ENCODE data around the gene HSBP1. TPM values are rescaled to one million over a fixed set of nuclear protein-coding genes. Genes with fewer than 3 reads are reported as not detected.

The HSBP1 gene
- total and polyA plus RNA-seq, 3 donors from 2014 or later = 42.9 to 278 (median 43.7) TPM

- intact Hi-C loops (cut with DNase I; ENCODE audit: low total_unique reads) = no loop called here
- H3K4me1 ChIP-seq = no peaks in the 10 kb centered on the region
- H3K27ac ChIP-seq = no peak overlapping the region
- no peak overlapping the region for H3K4me3 ChIP-seq
- H3K27me3 ChIP-seq = no peaks in the 10 kb centered on the region
- 92 to 96% methylated on average over 8 of the region's 8 CpGs for WGBS, 2 donors
- H3K9me3 ChIP-seq = no peaks in the 10 kb centered on the region
- no peaks in the 10 kb centered on the region for H3K36me3 ChIP-seq (ENCODE audit: low read depth, missing control alignments)
- no peak for DNase-seq
- TF ChIP-seq POLR2A (IDR thresholded peaks at IDR 0.05) (no peak), CTCF (IDR thresholded peaks at IDR 0.05) (no peak)
Observed at GRCh38 chr16:83845263-83845662, 37.5 kb downstream of the HSBP1 start.

- no peak overlapping the region for H3K27ac ChIP-seq
- H3K36me3 ChIP-seq (ENCODE audit: low read depth, missing control alignments) = no peaks in the 10 kb centered on the region
- intact Hi-C loops (cut with DNase I; ENCODE audit: low total_unique reads) = no loop called here
- DNase-seq = no peak
- H3K4me3 ChIP-seq = no peak overlapping the region
- H3K9me3 ChIP-seq = no peaks in the 10 kb centered on the region
- TF ChIP-seq POLR2A (IDR thresholded peaks at IDR 0.05) (no peak), CTCF (IDR thresholded peaks at IDR 0.05) (no peak)
- 67 to 71% methylated on average over 14 of the region's 14 CpGs for WGBS, 2 donors
- no peaks in the 10 kb centered on the region for H3K4me1 ChIP-seq
- H3K27me3 ChIP-seq = no peaks in the 10 kb centered on the region
Observed at GRCh38 chr16:83847371-83848225, 39.8 kb downstream of the HSBP1 start.

- TF ChIP-seq CTCF (IDR thresholded peaks at IDR 0.05) (no peak), POLR2A (IDR thresholded peaks at IDR 0.05) (no peak)
- intact Hi-C loops (cut with DNase I; ENCODE audit: low total_unique reads) = no loop called here
- no peak for DNase-seq
Observed at GRCh38 chr16:83849421-83849820, 41.6 kb downstream of the HSBP1 start.

GRCh38 chr16:83850947-83851346 is 43.2 kb downstream of the HSBP1 start:
- DNase-seq = no peak
- TF ChIP-seq POLR2A (IDR thresholded peaks at IDR 0.05) = no peak
- TF ChIP-seq CTCF (IDR thresholded peaks at IDR 0.05) = no peak
- H3K27ac ChIP-seq = no peak overlapping the region
- H3K4me1 ChIP-seq = no peaks in the 10 kb centered on the region
- no peak overlapping the region for H3K4me3 ChIP-seq
- H3K27me3 ChIP-seq = no peaks in the 10 kb centered on the region
- intact Hi-C loops (cut with DNase I; ENCODE audit: low total_unique reads) = no loop called here
- H3K9me3 ChIP-seq = no peaks in the 10 kb centered on the region
- H3K36me3 ChIP-seq (ENCODE audit: low read depth, missing control alignments) = no peaks in the 10 kb centered on the region
- 88 to 90% methylated on average over 5 of the region's 5 CpGs for WGBS, 2 donors

More at GRCh38 chr16:83849421-83849820, 41.6 kb downstream of the HSBP1 start:
- Histone ChIP-seq H3K27me3 (no peaks in the 10 kb centered on the region), H3K4me1 (no peaks in the 10 kb centered on the region), H3K9me3 (no peaks in the 10 kb centered on the region), H3K4me3 (no peak overlapping the region), H3K27ac (no peak overlapping the region), H3K36me3 (ENCODE audit: low read depth, missing control alignments) (no peaks in the 10 kb centered on the region)
- 62 to 73% methylated on average over 6 of the region's 6 CpGs for WGBS, 2 donors

- intact Hi-C loops (cut with DNase I; ENCODE audit: low total_unique reads) = no loop called here
- no peak overlapping the region for H3K4me3 ChIP-seq
- H3K27ac ChIP-seq = no peak overlapping the region
- no peaks in the 10 kb centered on the region for H3K36me3 ChIP-seq (ENCODE audit: low read depth, missing control alignments)
- H3K9me3 ChIP-seq = no peaks in the 10 kb centered on the region
- H3K4me1 ChIP-seq = no peaks in the 10 kb centered on the region
- DNase-seq = no peak
- H3K27me3 ChIP-seq = no peaks in the 10 kb centered on the region
- TF ChIP-seq POLR2A (IDR thresholded peaks at IDR 0.05) (no peak), CTCF (IDR thresholded peaks at IDR 0.05) (no peak)
- WGBS, 2 donors = 93 to 95% methylated on average over 4 of the region's 4 CpGs
Observed at GRCh38 chr16:83851473-83851872, 43.7 kb downstream of the HSBP1 start.

Measured in testis (tissue), 3 donors.